GM12875 (cell line): Measurements from ENCODE around the gene PCSK6.
"Not testable (repeated sequence)": the region's sequence is repeated elsewhere in the genome, so short reads cannot be mapped to it uniquely, and the experiment has no call there.

ENCODE experiments used
- H3K4me3 ChIP-seq: one replicate; pipeline ENCODE4 v1.5.1; 2011; ENCODE audit warnings: low read depth, low read length, control low read depth
- TF ChIP-seq, protein P1 (sequence below): IDR thresholded peaks from 2 replicates; pipeline ENCODE4 v1.5.1; 2011; ENCODE audit warnings: low read depth, mild to moderate bottlenecking, control low read depth, inconsistent platforms, low read length, moderate library complexity, borderline replicate concordance; ENCODE audit not compliant: insufficient read depth

Gene PCSK6

GRCh38 chr15:101409621-101410020, 79.9 kb downstream of the PCSK6 start:
- TF ChIP-seq, protein P1, sequence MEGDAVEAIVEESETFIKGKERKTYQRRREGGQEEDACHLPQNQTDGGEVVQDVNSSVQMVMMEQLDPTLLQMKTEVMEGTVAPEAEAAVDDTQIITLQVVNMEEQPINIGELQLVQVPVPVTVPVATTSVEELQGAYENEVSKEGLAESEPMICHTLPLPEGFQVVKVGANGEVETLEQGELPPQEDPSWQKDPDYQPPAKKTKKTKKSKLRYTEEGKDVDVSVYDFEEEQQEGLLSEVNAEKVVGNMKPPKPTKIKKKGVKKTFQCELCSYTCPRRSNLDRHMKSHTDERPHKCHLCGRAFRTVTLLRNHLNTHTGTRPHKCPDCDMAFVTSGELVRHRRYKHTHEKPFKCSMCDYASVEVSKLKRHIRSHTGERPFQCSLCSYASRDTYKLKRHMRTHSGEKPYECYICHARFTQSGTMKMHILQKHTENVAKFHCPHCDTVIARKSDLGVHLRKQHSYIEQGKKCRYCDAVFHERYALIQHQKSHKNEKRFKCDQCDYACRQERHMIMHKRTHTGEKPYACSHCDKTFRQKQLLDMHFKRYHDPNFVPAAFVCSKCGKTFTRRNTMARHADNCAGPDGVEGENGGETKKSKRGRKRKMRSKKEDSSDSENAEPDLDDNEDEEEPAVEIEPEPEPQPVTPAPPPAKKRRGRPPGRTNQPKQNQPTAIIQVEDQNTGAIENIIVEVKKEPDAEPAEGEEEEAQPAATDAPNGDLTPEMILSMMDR = no peak
- H3K4me3 ChIP-seq = no peak overlapping the region

- TF ChIP-seq, protein P1 = no peak
- no peak overlapping the region for H3K4me3 ChIP-seq
These were observed 81.3 kb downstream of the PCSK6 start for GRCh38 chr15:101407966-101408775.

DNA sequence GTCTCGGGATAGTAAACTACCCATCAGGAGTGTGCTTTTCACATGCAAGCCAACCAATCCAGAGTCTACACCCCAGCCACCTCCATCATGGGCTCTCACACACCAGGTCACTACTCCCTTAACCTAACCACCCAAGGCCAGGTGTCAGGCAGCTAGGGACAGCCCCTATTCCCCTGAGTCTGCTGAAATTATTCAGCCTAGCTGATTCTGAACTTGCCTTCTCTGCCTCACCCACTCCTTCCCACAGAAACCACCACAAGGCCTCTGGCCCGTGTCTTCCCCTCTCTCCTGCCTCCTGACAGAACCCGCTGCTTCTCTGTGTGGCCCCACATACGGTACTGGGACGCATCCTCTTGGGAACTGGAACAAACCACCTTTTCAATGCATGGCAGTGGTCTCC, 82.1 kb downstream of the PCSK6 start:
- TF ChIP-seq, protein P1 = no peak
- no peak overlapping the region for H3K4me3 ChIP-seq

- TF ChIP-seq, protein P1 = no peak
- no peak overlapping the region for H3K4me3 ChIP-seq
These were observed 82.8 kb downstream of the PCSK6 start for GRCh38 chr15:101406526-101407195.

DNA sequence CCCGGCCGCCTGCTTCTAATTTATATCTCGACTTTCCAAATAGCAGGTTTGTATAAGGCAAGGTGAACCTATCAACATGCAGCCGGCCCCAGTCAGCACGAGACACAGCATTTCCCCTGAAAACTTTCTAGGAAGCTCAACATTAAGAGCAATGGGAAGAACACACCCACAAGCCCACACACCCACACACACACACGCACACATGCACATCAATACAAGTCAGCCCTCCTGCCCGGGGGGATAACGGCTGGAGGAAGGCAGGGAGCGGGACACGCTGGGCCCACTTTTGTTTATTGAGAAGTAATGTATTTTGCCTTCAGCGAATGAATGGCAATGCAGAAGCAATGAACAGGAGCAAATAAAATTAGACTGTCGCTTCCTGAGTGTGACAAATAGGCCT, 83.5 kb downstream of the PCSK6 start:
- H3K4me3 ChIP-seq = no peak overlapping the region
- TF ChIP-seq, protein P1 = no peak

GRCh38 chr15:101404245-101404644, 85.3 kb downstream of the PCSK6 start:
- TF ChIP-seq, protein P1 = no peak
- no peak overlapping the region for H3K4me3 ChIP-seq

DNA sequence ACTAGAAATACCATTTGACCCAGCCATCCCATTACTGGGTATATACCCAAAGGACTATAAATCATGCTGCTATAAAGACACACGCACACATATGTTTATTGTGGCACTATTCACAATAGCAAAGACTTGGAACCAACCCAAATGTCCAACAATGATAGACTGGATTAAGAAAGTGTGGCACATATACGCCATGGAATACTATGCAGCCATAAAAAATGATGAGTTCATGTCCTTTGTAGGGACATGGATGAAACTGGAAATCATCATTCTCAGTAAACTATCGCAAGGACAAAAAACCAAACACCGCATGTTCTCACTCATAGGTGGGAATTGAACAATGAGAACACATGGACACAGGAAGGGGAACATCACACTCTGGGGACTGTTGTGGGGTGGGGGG, 86.6 kb downstream of the PCSK6 start:
- H3K4me3 ChIP-seq = not testable (repeated sequence)
